EL (cell line): ENCODE data around the gene ZBTB7A.
"Not testable (repeated sequence)": the region's sequence is repeated elsewhere in the genome, so short reads cannot be mapped to it uniquely, and the experiment has no call there.

Experiments used
- DNase-seq: peaks from one replicate; pipeline ENCODE4 v3.0.0-alpha.2; 2016

Gene ZBTB7A

DNA sequence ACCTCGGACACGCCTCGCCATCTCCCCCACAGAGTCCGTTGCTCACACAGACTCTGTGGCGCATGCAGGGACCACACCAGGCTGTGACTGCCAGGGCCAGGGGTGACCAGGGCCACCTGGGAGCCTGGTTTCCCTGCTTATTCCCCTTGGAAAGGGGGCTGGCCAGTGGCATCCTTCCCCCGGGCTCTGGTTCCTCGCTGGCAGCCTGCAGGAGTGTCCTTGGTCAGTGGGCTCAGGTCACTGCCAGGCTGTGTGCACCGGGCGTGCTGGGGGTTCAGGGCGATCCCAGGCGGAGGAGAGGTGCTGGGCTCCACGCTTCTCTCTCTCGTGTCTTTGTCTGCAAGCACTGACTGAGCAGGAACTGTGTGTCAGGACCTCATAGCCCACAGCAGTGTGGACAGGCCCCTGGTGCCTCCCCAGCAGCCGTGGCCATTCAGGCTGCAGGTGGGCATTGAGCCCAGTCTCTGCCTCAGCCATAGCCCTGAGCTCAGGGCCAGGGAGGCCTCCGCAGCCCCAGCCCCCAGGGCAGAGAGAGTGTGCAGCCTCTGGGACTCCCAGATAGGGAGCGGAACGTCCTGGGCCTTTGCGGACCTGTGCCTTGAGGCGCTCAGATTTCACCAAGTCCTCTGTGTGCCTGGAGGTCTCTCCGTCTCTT is 52.7 kb downstream of the ZBTB7A start:
- DNase-seq: no peak

DNA sequence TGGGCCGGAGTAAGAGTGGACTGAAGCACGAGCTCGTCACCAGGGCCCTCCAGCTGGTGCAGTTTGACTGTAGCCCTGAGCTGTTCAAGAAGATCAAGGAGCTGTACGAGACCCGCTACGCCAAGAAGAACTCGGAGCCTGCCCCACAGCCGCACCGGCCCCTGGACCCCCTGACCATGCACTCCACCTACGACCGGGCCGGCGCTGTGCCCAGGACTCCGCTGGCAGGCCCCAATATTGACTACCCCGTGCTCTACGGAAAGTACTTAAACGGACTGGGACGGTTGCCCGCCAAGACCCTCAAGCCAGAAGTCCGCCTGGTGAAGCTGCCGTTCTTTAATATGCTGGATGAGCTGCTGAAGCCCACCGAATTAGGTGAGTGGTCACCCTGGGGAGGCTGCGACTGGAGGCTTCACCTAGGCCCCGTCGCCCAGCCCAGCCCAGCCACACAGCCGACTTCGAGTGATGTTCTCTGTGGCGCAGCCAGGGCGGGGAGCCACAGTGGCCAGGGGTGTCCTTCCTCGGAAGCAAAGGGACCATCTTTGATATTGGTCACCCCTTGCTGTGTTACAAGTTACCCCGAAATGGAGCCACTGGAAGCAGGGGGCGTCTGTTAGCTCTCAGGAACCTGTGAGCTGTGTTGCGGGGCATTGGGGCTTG is 53.6 kb downstream of the ZBTB7A start:
- no peak for DNase-seq

DNA sequence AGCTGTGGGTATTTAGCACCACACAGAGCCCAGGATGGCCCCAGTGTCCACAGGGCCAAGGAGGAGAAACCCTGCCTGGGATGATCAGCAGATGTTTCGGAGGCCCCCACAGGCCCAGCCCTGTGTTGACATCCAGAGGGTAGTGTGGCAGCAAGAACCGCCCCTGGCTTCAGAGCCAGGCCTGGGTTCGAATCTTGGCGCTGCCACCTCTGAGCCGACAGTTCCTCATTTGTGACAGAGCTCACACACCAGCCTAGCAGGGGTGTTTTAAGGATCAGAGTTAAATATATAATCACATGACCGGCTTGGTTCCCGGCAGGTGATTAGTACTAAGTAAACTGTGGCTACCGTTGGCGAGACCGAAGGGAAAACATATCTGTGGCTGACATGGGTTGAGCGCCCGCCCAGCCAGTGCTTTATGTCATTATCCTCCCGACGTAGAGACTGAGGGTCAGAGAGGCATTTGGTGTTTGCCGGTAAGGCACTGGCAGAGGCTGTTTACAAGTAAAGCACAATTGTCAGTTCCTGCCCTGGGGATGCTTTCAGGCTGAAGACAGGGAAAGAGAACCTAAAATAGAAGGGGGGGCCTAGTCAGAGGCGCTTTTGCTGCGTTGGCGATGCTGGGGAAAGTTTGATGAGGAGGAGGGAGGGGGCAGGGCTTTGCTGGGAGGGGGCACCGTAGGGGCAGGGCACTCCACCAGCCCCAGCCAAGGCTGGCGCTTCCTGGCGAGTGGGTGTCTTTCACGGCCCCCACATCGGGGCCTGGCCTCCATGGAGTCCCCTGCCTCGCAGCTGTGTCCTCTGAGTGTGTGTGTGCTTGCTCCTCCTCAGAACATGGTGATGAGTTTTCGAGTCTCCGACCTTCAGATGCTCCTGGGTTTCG is 54.4 kb downstream of the ZBTB7A start:
- DNase-seq: no peak

DNA sequence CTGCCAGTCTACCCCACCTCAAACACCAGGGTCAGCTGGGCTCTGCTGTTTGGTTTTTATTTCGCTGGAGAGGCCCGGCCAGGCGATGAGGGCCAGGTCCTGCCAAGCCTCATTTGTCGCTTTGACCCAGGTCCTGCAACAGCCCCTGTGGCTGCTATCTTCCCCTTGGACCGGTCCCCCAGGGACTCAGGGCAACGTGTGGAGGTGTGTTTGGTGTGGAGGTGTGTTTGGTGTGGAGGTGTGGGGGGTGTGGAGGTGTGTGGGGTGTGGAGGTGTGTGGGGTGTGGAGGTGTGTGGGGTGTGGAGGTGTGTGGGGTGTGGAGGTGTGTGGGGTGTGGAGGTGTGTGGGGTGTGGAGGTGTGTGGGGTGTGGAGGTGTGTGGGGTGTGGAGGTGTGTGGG is 55.3 kb downstream of the ZBTB7A start:
- not testable (repeated sequence) for DNase-seq

DNA sequence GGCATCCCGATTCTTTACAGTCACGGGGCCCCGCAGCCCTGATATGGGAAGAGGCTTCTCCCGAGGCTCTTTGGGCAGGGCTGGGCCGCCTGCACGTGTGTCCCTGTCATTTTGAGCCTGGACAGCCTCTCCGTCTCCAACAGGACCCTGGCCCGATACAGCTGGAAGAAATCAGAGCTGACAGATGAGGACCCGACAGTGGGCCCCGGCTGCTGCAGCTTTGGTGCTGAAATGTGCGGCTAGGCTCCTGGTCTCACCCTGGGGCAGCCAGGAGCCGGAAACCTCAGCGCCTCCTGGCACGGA is 55.9 kb downstream of the ZBTB7A start:
- DNase-seq: no peak

DNA sequence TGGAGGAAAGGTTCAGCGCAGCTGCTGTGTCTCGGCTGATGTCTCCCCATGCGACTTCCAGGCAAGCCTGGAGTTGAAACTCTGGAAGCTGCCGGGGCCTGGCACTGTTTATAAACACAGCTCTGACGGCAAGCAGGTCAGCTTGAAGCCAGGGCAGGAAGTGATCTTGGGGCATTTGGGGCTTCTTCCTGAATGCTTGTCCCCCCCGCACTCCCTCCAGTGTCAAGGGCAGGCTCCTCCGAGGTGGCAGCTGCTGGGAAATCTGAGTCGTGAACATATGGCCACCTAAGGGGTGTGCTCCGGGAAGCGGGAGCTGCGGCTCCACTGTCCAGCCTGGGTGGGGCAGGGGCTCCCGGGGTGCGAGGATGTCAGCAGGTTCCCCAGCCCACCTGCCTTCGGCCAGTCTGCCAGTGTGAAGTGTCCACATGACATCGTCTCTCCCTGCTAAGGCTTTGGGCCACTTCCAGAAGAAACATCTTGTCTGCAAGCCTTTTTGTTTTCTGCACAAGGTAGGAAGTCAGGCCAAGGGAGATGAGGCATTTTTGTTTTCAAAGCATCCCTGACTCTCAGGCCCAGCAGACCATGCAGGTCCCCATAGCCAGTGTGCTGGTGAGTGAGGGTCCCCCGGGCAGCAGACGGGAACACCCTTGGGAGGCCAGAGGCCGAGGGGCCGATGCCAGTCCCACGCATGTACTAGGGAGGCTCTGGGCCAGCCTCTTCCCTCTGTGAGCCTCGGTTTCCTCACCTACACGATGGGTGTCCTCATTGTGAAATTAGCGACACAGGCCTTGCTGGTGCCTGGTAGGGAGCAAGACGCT is 56.5 kb downstream of the ZBTB7A start:
- DNase-seq: no peak

DNA sequence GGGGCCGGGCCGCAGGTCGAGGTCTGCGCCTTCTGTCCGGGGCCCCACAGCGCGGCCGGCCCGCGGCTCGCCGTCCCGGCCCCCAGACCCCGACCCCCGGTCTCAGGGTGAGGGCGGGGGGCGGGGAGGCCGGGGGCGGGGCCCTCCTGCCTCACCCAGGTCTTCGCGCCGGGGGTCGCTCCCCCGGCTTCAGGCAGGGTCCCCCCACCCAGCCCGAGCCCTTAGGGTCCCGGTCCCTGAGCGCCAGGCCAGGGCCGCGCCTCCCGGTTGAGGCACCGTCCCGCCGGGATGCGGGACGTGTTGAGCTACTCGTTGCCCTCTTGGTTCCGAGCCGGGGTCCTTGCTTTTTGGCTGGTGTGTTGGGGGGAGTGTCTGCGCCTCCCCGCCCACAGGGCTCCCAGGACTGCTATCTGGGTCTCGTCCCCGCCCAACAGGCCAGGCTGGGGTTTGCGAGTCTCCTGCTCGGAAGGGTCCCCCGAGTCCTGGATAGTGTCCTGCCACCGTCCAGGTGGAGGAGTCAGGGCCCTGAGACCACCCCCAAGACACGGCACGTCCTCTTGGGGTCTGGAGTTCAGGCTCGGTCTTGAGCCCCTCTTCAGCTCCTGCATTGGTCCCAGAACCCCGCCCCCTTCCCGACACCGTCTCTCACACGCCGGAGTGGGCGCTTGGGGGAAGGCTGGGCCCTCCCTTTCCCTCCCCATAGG is 58.7 kb downstream of the ZBTB7A start:
- peak; percentile 43 for DNase-seq

DNA sequence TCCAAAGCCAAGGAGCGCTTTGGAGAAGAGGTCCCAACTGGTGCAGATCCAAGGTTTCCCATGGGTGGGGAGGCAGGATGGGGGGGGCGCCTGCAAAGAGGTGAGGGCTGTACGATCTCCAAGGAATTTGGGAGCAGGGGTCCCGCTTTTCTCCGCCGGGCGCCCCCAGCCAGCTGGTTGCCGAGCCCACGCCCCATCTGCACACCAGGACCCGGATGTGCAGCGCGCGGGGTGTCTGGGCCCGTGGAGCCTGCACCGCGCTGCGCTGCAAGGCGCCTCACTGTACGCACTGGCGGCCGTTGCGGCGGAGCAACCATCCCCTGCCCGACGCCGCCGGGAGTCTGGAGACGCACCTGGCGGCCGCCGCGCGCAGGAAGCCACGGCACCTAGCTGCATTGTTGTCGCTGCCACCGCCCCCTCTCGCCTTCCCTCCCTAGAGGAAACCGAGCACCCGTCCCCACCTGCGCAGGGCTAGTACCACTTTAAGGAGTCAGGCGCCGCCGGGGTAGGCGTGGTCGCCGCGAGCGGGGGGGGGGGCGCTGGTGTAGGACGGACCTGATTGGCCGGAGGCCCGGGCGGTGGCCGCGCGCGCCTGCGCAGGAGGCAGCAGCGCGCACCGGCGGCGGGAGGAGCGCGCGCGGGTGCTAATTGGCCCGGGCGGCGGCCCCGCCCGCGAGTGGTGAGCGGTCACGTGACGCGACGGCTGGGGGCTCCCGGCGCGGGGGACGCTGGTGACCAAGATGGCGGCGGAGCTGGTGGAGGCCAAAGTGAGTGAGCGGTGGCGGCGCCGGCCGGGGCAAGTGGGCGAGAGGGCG is 59.5 kb downstream of the ZBTB7A start, which contains the start of gene PIAS4:
Gene PIAS4 (plus strand): TSS at position 716 of the 815 bp plus-strand sequence. CDS start 25 bp downstream, at position 741.
- DNase-seq: peak; percentile 96

DNA sequence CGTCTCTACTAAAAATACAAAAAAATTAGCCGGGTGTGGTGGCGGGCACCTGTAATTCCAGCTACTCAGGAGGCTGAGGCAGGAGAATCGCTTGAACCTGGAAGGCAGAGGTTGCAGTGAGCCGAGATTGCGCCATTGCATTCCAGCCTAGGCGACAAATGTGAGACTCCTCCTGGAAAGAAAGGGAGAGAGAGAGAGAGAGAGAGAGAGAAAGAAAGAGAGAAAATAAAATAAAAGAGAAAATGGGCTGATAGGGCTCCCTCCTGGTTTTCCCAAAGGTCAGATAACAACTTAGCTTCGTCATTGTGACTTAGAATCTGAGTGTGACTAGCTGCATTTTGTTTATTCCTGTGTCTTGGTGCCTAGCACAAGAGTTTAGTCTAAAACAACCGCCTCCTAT is 61.3 kb downstream of the ZBTB7A start:
- not testable (repeated sequence) for DNase-seq

DNA sequence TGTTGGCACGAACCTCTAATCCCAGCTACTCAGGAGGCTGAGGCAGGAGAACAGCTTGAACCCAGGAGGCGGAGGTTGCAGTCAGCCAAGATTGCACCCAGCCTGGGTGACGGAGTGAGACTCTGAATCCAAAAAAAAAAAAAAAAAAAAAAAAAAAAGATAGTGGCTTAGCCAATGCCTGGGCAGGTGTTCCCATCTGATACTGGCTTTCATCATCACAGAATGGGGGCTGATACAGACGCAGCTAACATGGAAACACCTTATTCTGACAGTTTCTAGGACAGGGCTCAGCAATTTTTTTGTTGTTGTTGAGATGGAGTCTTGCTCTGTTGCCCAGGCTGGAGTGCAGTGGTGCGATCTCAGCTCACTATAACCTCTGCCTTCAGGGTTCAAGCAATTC is 65.9 kb downstream of the ZBTB7A start:
- DNase-seq: not testable (repeated sequence)

DNA sequence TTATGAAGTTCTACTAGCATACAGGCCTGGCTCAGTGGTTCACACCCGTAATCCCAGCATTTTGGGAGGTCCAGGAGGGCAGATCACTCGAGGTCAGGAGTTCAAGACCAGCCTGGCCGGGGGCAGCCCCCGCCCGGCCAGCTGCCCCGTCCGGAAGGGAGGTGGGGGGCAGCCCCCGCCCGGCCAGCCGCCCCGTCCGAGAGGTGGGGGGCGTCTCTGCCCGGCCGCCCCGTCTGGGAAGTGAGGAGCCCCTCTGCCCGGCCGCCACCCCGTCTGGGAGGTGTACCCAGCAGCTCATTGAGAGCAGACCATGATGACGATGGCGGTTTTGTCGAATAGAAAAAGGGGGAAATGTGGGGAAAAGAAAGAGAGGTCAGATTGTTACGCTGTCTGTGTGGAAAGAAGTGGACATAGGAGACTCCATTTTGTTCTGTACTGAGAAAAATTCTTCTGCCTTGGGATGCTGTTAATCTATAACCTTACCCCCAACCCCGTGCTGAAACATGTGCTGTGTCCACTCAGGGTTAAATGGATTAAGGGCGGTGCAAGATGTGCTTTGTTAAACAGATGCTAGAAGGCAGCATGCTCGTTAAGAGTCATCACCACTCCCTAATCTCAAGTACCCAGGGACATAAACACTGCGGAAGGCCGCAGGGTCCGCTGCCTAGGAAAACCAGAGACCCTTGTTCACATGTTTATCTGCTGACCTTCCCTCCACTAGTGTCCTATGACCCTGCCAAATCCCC is 67.9 kb downstream of the ZBTB7A start:
- not testable (repeated sequence) for DNase-seq

DNA sequence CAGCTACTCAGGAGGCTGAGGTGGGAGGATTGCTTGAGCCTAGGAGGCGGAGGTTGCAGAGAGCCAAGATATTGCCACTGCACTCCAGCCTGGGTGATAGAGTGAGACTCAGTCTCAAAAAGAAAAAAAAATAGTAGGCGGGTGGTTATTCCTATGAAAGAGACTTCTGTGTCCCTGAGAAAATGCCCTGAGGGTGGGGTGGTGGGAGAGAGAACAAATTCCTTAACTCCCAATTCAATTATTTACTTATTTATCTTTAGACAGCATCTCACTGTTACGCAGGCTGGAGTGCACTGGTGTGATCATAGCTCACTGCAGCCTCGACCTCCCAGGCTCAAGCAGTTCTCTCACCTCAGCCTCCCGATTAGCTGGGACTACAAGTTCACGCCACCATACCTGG is 71.1 kb downstream of the ZBTB7A start:
- no peak for DNase-seq
